GM18499 (cell line): ENCODE results near the gene CLEC2D.
A peak's percentile ranks its signal among the peaks of the same experiment; 100 is the strongest.
"Not testable (repeated sequence)": the region's sequence is repeated elsewhere in the genome, so short reads cannot be mapped to it uniquely, and the experiment has no call there.

Source experiments
- ATAC-seq: cut with Tn5 transposase; IDR thresholded peaks from one replicate; pipeline ENCODE4 v1.9.1; 2021; ENCODE audit warnings: moderate number of reproducible peaks; ENCODE audit not compliant: insufficient read depth, unreplicated experiment

CLEC2D gene

DNA sequence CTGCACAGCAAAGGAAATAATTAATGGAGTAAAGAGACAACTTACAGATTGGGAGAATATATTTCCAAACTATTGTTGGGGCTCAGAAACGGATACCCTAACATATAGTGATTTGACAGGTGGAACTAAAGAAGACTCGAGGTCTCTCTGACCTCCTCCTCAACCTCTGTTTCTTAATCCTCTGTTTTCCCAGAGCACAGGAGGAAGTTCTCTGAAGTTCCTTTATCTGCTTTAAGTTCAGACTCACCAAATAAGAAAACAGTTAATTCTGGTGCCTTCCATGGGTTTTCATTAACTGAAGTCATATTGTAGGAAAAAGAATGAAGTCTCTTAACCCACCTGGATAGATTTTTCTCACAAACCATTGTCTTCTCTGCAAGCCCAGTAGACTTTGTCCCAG lies 29.2 kb downstream of the CLEC2D start:
- no peak for ATAC-seq

DNA sequence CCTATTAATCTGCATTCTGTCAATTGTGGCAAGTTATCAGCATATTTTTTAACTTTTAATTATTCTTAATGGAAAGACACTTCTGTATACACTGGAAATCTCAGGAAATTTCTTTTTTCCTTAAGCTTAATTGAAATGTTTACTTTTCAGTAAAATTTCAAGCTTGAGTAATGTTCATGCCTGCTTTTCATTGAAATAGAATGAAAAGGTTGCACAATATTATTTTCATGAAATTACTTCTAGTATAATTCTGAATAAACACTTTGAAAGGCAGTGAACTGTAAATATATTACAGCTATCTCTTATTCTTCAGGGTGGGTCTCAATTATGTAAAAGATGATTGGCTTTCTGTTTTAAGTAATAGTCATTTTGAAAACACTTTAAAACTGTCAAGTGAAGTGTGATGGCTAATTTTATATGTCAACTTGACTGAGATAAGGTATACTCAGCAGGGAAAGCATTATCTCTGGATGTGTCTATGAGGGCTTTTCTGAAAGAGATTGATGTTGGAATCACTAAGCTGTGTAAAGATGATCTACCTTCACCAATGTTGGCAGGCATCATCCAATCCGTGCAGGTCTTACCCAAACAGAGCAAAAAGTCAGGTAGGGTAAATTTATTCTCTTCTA lies 29.9 kb downstream of the CLEC2D start:
- ATAC-seq: no peak

DNA sequence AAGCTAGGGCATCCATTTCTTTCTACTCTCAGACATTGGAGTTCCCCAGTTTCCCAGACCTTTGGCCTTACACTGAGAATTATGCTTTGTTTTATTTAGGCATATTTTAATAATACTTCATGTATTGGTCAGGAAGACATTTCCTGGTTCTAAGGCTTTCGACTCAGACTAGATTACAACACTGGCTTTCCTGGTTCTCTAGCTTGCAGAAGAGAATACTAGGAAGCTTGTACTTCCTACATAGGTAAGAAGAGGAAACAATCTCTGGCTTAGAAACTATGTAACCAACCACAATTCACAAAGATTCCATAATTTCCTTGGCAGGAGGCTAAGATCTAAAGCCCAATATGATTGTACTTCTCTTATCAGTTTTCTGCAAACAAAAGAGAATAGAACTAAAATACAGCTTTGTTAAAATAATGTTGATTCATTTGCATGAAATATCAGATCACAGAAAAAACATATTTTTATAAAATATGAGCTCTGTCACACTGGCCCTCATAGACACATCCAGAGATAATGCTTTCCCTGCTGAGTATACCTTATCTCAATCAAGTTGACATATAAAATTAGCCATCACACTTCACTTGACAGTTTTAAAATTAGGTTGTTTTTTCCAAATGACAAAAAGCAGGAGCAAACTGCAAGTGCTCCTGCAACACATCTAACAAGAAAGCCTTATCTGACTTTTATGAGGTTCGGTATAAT lies 30.5 kb downstream of the CLEC2D start:
- ATAC-seq: no peak

- no peak for ATAC-seq
Observed at GRCh38 chr12:9700606-9700956, 31.1 kb downstream of the CLEC2D start.

GRCh38 chr12:9701380-9702154 lies 32.1 kb downstream of the CLEC2D start:
- no peak for ATAC-seq

- no peak for ATAC-seq
Observed at GRCh38 chr12:9702255-9702654, 32.7 kb downstream of the CLEC2D start.

DNA sequence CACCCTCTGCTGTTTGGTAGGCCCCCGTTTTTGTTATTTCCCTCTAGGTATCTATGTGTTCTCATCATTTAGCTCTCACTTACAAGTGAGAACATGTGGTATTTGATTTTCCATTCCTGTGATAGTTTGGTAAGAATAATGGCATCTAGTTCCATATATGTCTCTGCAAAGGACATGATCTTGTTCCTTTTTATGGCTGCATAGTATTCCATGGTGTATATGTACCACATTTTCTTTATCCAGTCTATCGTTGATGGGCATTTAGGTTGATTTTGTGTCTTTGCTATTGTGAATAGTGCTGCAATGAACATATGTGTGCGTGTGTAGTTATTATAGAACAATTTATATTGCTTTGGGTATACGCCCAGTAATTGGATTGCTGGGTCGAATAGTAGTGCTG lies 35.0 kb downstream of the CLEC2D start:
- ATAC-seq: not testable (repeated sequence)

DNA sequence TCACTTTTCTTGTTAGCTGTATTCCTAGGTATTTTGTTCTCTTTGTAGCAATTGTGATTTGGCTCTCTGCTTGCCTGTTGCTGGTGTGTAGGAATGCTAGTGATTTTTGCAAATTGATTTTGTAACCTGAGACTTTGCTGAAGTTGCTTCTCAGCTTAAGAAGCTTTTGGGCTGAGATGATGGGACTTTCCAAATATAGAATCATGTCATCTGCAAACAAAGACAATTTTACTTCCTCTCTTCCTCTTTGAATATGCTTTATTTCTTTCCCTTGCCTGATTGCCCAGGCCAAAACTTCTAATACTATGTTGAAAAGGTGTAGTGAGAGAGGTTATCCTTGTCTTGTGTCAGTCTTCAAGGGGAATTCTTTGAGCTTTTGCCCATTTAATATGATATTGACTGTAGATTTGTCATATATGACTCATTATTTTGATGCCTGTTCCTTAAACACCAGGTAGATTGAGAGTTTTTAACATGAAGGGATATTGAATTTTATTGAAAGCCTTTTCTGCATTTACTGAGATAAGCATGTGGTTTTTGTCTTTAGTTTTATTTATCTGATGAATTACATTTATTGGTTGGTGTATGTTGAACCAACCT lies 36.7 kb downstream of the CLEC2D start:
- no peak for ATAC-seq

DNA sequence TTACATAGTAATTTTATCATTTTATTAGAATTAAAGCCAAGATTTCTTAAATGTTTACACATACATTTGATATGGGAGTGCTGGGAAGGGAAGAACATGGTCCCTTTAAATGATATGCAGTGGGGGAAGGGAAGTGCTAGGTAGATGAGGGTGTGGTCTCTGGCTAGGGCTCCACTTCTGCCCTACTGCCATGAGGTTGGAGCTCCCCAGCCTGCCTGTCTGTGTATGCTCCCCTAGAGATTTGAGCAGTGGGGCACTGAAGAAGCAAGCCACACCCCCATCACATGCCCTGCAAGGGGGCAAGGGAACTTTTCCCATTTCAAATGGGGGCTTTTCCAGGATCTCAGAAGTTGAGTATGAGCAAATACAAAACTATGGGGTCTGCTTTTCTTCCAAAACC lies 37.8 kb downstream of the CLEC2D start:
- ATAC-seq: no peak

- no peak for ATAC-seq
Observed at GRCh38 chr12:9707864-9708808, 38.6 kb downstream of the CLEC2D start.

GRCh38 chr12:9708853-9709252 lies 39.3 kb downstream of the CLEC2D start:
- no peak for ATAC-seq

DNA sequence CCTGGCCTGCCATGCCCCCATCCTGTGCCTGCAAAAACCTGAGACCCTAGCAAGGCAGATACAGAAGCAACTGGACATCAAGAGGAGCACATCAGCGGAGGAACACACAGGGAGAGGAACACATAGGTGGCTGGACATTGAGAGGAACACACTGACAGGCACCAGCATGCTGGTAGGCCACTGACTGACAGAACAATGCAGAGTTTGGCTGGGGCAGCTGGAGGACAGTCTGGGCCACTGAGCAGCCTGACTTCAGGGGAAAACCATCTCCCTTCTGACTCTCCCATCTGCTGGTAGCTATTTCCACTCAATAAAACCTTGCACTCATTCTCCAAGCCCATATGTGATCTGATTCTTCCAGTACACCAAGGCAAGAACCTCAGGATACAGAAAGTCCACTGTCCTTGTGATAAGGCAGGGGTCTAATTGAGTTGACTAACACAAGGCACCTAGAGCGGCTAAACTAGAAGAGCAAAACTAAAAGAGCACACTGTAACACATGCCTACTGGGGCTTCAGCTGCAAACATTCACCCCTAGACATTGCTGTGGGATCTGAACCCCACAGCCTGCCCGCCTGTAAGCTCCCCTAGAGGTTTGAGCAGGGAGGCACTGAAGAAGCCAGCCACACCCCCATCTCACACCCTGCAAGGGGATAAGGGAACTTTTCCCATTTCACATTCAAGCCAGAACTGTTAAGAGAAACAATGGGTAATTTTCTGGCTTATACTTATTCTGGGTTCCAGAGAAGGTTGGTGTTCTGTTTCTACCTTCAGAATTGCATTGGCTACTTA lies 41.3 kb downstream of the CLEC2D start:
- no peak for ATAC-seq

DNA sequence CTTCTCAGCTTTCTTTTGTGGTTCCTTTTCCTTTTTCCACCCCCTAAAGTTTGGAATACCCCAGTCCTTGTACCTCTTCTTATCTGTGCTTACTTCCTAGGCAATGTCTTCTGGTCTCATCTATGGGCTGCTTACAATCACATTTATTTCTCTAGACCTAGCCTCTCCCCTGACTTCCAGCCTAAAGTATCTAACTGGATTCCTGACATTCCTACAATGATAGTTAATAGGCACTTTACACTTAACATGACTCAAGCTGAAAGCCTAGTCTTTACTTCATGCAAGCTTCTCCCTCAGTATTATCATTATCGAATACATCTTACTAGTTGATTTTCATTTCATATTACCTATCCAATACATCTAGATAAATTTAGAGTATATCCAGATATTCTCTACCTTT lies 42.2 kb downstream of the CLEC2D start:
- ATAC-seq: no peak

DNA sequence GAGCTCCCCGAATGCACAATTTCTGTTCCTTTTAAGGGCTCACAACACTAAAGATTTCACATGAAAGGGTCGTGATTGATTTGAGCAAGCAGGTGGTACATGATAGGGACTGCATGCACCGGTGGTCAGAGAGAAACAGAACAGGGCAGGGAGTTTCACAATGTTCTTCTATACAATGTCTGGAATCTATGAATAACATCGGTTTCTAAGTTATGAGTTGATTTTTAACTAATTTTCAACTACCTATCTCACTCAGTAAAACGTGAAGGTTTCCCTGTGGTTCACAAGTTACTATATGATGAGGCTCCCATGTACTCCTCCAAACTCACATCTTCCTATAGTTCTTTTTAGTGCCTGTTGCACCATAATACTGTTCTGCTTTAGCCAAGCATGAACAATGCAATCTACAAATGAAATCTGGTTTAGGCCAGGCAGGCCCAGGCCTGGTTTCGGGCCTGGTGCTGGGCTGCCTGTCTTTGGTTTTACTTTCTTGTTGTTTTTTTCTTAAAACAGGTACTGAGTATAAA lies 43.6 kb downstream of the CLEC2D start:
- peak; percentile 52 for ATAC-seq

DNA sequence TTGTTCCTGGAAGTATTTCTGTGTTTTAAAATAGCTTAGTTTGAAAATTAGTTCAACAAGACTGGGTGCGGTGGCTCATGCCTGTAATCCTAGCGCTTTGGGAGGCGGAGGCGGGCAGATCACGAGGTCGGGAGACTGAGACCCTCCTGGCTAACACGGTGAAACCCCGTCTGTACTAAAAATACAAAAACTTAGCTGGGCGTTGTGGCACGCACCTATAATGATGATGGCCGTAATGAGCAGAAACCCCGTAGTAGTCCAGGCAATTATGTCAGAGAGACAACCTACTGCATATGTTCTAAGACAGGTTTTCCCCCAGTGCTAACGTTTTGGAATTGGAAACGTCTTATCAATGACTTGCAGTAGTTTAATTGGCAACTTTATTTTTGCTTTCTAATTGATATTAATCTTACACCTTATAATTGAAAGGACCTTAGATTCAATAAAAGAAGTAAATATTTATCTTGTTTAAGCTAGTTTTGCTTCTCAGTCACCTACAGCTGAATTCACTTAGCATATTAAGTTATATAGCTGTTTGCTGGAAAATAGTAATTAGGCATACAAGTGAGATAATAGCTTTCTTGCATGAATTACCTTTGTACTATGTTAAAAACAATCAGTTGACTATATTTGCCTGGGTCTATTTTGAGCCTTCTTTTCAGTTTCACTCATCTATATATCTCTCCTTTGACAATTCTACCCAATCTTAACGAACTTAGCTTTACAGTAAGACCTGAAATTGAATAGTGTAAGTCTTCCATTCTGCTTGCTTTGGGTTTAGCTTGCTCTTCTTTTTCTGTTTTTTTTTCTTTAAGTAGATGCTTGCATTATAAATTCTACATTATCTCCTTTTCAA lies 47.8 kb downstream of the CLEC2D start:
- ATAC-seq: no peak

DNA sequence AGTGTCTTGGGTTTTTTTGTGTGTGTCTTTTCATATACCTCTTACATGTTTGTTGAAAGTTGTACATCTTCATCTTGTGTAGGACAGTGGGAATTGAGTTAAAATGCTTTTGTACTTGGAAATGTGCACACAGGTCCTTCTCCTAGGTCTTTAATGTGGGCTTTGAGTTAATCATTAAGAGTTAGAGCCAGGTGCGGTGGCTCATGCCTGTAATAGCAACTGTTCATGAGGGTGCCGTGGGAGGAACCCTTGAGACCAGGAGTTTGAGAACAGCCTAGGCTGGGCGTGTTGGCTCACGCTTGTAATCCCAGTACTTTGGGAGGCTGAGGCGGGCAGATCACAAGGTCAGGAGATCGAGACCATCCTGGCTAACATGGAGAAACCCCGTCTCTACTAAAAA lies 49.5 kb downstream of the CLEC2D start:
- ATAC-seq: no peak

- ATAC-seq: no peak
Observed at GRCh38 chr12:9719790-9720189, 50.3 kb downstream of the CLEC2D start.

DNA sequence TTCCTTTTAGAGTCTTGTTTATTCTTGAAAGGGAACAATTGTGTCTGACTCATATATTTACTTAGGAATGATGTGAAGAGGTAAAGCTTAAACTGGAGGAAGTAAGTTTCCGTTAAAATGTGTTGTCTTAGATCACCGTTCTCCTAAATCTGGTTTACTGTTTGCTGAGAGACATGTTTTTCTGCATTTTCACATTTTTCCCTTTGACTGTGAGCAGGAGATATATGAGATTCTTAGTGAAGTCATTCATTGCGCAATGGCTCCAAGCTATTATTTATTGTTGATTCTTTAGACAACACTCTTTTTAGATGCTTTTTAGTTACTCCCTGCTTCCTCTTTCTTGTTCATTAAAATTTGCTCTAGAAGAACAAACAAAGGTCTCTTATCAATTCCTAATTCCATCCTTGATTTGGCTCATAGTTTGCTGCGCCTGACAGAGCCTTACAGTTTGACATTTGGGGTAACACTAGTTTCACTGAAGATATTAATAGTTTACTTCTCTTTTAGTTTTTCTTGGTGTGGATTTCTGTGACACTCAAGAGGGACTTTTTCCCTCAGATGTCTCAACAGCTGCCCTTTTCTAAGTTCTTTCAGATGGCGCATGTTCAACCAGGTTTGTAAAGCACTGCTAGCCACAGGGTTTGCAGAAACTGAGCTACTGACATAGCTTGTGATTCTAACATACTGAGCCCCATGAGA lies 52.0 kb downstream of the CLEC2D start:
- ATAC-seq: peak; percentile 58
